OCI-LY1 (cell line): ENCODE measurements around the gene SSH2.

Source experiments
- H2AFZ ChIP-seq: fragments of 200-600 bp; sonication (generic), shearing (Covaris generic); 2 replicates; pipeline ENCODE4 v1.6.0; 2014; ENCODE audit warnings: antibody characterized with exemption, mild to moderate bottlenecking, low read length
- H3F3A ChIP-seq: fragments of 200-600 bp; sonication (generic), shearing (Covaris generic); 2 replicates; pipeline ENCODE4 v1.6.0; 2014; ENCODE audit warnings: mild to moderate bottlenecking, antibody characterized with exemption, low read length, moderate library complexity; ENCODE audit not compliant: insufficient read depth
- H3K27ac ChIP-seq: fragments of 200-600 bp; sonication (generic); 2 replicates; pipeline ENCODE4 v1.5.1; 2014; ENCODE audit warnings: low read length, mixed run types, mild to moderate bottlenecking, low read depth; ENCODE audit not compliant: poor library complexity, severe bottlenecking
- H3K27me3 ChIP-seq: fragments of 200-600 bp; sonication (generic); 2 replicates; pipeline ENCODE4 v1.6.0; 2014; ENCODE audit warnings: antibody characterized with exemption, mild to moderate bottlenecking, low read length, moderate library complexity; ENCODE audit not compliant: insufficient read depth
- H3K36me3 ChIP-seq: fragments of 200-600 bp; sonication (generic); 2 replicates; pipeline ENCODE4 v1.6.1; 2014; ENCODE audit warnings: mild to moderate bottlenecking, antibody characterized with exemption, low read length, moderate library complexity, mixed read lengths; ENCODE audit not compliant: insufficient read depth
- H3K4me1 ChIP-seq: fragments of 200-600 bp; sonication (generic); 2 replicates; pipeline ENCODE4 v1.5.1; 2014; ENCODE audit warnings: mild to moderate bottlenecking, low read length, moderate library complexity; ENCODE audit not compliant: insufficient read depth, severe bottlenecking
- H3K4me2 ChIP-seq: fragments of 200-600 bp; sonication (generic), shearing (Covaris generic); 2 replicates; pipeline ENCODE4 v1.6.1; 2014; ENCODE audit warnings: low read length
- H3K4me3 ChIP-seq: fragments of 200-600 bp; sonication (generic); 2 replicates; pipeline ENCODE4 v1.5.1; 2014; ENCODE audit warnings: low read length, low read depth, mild to moderate bottlenecking, mixed read lengths; ENCODE audit not compliant: poor library complexity, severe bottlenecking
- H3K79me2 ChIP-seq: fragments of 200-600 bp; shearing (Covaris generic); 2 replicates; pipeline ENCODE4 v1.6.1; 2016; ENCODE audit warnings: mixed run types, low read length, mixed read lengths; ENCODE audit not compliant: insufficient read depth
- H3K9ac ChIP-seq: fragments of 200-600 bp; sonication (generic), shearing (Covaris generic); 2 replicates; pipeline ENCODE4 v1.6.1; 2014; ENCODE audit warnings: mild to moderate bottlenecking, low read length, mixed read lengths
- H3K9me2 ChIP-seq: fragments of 200-600 bp; sonication (generic), shearing (Covaris generic); 2 replicates; pipeline ENCODE4 v1.6.1; 2014; ENCODE audit warnings: low read depth, mild to moderate bottlenecking, low read length, mixed read lengths
- H3K9me3 ChIP-seq: fragments of 200-600 bp; shearing (Covaris generic); 2 replicates; pipeline ENCODE4 v1.6.1; 2014; ENCODE audit warnings: low read length, mixed read lengths
- H4K20me1 ChIP-seq: fragments of 200-600 bp; sonication (generic), shearing (Covaris generic); 2 replicates; pipeline ENCODE4 v1.6.0; 2016; ENCODE audit warnings: mild to moderate bottlenecking, low read length; ENCODE audit not compliant: insufficient read depth
- EZH2 ChIP-seq: fragments of 200-600 bp; sonication (generic), shearing (Covaris generic); IDR thresholded peaks from 2 replicates; pipeline ENCODE4 v1.8.0; 2017; ENCODE audit warnings: borderline replicate concordance, mixed run types, mild to moderate bottlenecking, antibody characterized with exemption, low read length, moderate library complexity, mixed read lengths
- TF ChIP-seq, protein P1 (sequence below): fragments of 200-600 bp; sonication (generic), shearing (Covaris generic); IDR thresholded peaks from 2 replicates; pipeline ENCODE4 v1.5.1; 2017; ENCODE audit warnings: mild to moderate bottlenecking, antibody characterized with exemption, low read length, moderate library complexity, mixed read lengths

SSH2 gene

GRCh38 chr17:29733166-29733565, 196.9 kb downstream of the SSH2 start:
- Histone ChIP-seq H3K36me3 (peaks cover 43% of the 10 kb centered on the region), H2AFZ (no peak overlapping the region), H3K4me3 (no peak overlapping the region), H3K79me2 (peaks cover 19% of the 10 kb centered on the region; the same call in 1 of the 2 replicates), H3F3A (no peaks in the 10 kb centered on the region), H3K4me1 (peaks cover 15% of the 10 kb centered on the region), H3K9me2 (no peaks in the 10 kb centered on the region), H4K20me1 (no peaks in the 10 kb centered on the region), H3K27ac (peak overlapping the region; percentile 16), H3K9me3 (peaks cover 7% of the 10 kb centered on the region), H3K27me3 (no peaks in the 10 kb centered on the region), H3K9ac (no peak overlapping the region), H3K4me2 (no peak overlapping the region)
- TF ChIP-seq, protein P1, sequence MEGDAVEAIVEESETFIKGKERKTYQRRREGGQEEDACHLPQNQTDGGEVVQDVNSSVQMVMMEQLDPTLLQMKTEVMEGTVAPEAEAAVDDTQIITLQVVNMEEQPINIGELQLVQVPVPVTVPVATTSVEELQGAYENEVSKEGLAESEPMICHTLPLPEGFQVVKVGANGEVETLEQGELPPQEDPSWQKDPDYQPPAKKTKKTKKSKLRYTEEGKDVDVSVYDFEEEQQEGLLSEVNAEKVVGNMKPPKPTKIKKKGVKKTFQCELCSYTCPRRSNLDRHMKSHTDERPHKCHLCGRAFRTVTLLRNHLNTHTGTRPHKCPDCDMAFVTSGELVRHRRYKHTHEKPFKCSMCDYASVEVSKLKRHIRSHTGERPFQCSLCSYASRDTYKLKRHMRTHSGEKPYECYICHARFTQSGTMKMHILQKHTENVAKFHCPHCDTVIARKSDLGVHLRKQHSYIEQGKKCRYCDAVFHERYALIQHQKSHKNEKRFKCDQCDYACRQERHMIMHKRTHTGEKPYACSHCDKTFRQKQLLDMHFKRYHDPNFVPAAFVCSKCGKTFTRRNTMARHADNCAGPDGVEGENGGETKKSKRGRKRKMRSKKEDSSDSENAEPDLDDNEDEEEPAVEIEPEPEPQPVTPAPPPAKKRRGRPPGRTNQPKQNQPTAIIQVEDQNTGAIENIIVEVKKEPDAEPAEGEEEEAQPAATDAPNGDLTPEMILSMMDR, result no peak
- no peak for TF ChIP-seq EZH2

DNA sequence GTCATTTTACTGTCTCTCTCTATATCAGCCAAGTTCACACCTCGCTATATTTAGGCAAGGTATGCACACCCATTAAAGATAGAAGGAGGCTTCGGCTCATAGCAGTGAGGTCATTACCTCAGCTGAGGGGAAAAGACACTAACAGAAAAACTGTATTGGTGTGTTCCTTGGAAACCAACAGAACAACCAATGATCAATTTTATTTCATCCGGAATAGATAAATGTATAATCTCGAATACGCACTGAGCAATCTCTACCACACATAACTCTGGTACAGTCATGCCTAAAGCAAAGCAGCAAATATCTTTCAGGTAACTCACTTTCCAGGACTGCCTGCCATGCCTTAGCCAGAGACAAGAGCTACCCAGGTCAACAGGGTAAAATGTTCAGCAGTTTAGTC, 197.4 kb downstream of the SSH2 start:
- Histone ChIP-seq H3K36me3 (peaks cover 43% of the 10 kb centered on the region), H3F3A (no peaks in the 10 kb centered on the region), H3K27me3 (no peaks in the 10 kb centered on the region), H3K9me3 (peaks cover 7% of the 10 kb centered on the region), H3K4me2 (no peak overlapping the region), H3K4me3 (no peak overlapping the region), H3K4me1 (peaks cover 20% of the 10 kb centered on the region), H3K9ac (no peak overlapping the region), H3K79me2 (peaks cover 22% of the 10 kb centered on the region; the same call in 1 of the 2 replicates), H2AFZ (no peak overlapping the region), H3K27ac (peak overlapping the region; percentile 16), H4K20me1 (no peaks in the 10 kb centered on the region), H3K9me2 (no peaks in the 10 kb centered on the region)
- TF ChIP-seq, protein P1, result no peak
- TF ChIP-seq EZH2, result no peak

DNA sequence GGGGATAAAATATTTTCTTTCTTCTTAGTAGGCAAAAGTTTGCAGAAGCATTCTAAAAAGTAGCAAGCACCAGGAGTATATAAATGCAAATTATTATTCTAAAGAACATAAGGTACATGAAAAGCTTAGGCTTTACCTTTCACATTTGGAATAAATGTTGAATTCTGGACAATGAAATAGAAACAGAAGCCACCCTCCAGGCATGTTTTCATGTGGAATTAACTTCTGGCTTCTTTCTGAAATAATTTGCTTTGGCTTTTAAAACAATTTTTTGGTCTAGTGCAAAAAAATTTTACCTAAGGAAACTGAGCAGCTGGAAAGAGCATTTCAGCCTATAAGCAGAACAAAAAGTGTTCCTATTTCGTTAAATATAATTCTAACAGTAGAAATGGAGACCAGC, 197.8 kb downstream of the SSH2 start:
- no peak overlapping the region for H3K4me2 ChIP-seq
- no peaks in the 10 kb centered on the region for H3K27me3 ChIP-seq
- H3F3A ChIP-seq, result no peaks in the 10 kb centered on the region
- peak overlapping the region; percentile 16 for H3K27ac ChIP-seq
- H3K79me2 ChIP-seq, result peaks cover 26% of the 10 kb centered on the region; the same call in 1 of the 2 replicates
- H3K9me3 ChIP-seq, result peaks cover 7% of the 10 kb centered on the region
- no peak overlapping the region for H2AFZ ChIP-seq
- H3K9ac ChIP-seq, result no peak overlapping the region
- no peak overlapping the region for H3K4me3 ChIP-seq
- no peaks in the 10 kb centered on the region for H3K9me2 ChIP-seq
- no peaks in the 10 kb centered on the region for H4K20me1 ChIP-seq
- TF ChIP-seq, protein P1, result no peak
- TF ChIP-seq EZH2, result no peak
- peaks cover 24% of the 10 kb centered on the region for H3K4me1 ChIP-seq
- peaks cover 43% of the 10 kb centered on the region for H3K36me3 ChIP-seq
